Panc1 (cell line): ENCODE measurements around the gene YES1. TPM values are rescaled to one million over a fixed set of nuclear protein-coding genes. Genes with fewer than 3 reads are reported as not detected.
A peak's percentile ranks its signal among the peaks of the same experiment; 100 is the strongest.

ENCODE experiments used
- ATAC-seq: fragments of 200-7000 bp; cut with Tn5 transposase; 2 replicates; pipeline ENCODE4 v1.9.1; 2020; ENCODE audit warnings: mild to moderate bottlenecking, moderate library complexity
- BruUV-seq: library from RNA; stranded (reverse); fragments of 400-500 nt; replicated peaks from 2 replicates; lab custom pipeline; 2021; lab: Mats Ljungman, UMichigan
- CTCF ChIA-PET: fragments of 300-600 bp; sonication (Branson Sonifier 250); formaldehyde crosslinking; loops from one replicate; lab custom pipeline; 2022; ENCODE audit warnings: antibody characterized with exemption; lab: Charles Lee
- POLR2A ChIA-PET: fragments of 300-600 bp; sonication (Branson Sonifier 250); formaldehyde crosslinking; loops from one replicate; lab custom pipeline; 2022; ENCODE audit warnings: antibody characterized with exemption; lab: Charles Lee
- DNase-seq: peaks from one replicate; pipeline ENCODE4 v3.0.0-alpha.2; 2010; ENCODE audit warnings: low read depth, low spot score
- H3K27ac ChIP-seq: 2 replicates; pipeline ENCODE4 v1.5.1; 2011; ENCODE audit warnings: mild to moderate bottlenecking, low read length, inconsistent platforms
- H3K27me3 ChIP-seq: fragments of 200-500 bp; sonication (Bioruptor generic); 2 replicates; pipeline ENCODE4 v1.6.0; 2014; ENCODE audit warnings: low read length, inconsistent platforms; ENCODE audit not compliant: control insufficient read depth, insufficient read depth
- H3K36me3 ChIP-seq: fragments of 200-500 bp; sonication (Bioruptor generic); 2 replicates; pipeline ENCODE4 v1.5.1; 2014; ENCODE audit warnings: inconsistent platforms, mild to moderate bottlenecking, low read length, moderate library complexity; ENCODE audit not compliant: control insufficient read depth, insufficient read depth
- H3K4me1 ChIP-seq: 2 replicates; pipeline ENCODE4 v1.5.1; 2011; ENCODE audit warnings: inconsistent platforms, mild to moderate bottlenecking, low read length, moderate library complexity; ENCODE audit not compliant: control insufficient read depth, insufficient read depth
- H3K4me3 ChIP-seq, 2 experiments: 2 replicates each; pipeline ENCODE4 v1.5.1; 2011 to 2012; ENCODE audit warnings: low read depth in 2 of 2, low read length in 2 of 2, mild to moderate bottlenecking in 2 of 2, inconsistent platforms in 1 of 2, moderate library complexity in 1 of 2
- H3K9me3 ChIP-seq: fragments of 200-500 bp; sonication (Bioruptor generic); 2 replicates; pipeline ENCODE4 v1.5.1; 2014; ENCODE audit warnings: low read depth, mild to moderate bottlenecking, inconsistent platforms, low read length, moderate library complexity; ENCODE audit not compliant: control insufficient read depth, insufficient read depth
- CTCF ChIP-seq: fragments of 450-650 bp; IDR thresholded peaks from 2 replicates; pipeline ENCODE4 v1.5.1; 2017; ENCODE audit warnings: mild to moderate bottlenecking
- POLR2AphosphoS5 ChIP-seq: IDR thresholded peaks from 2 replicates; pipeline ENCODE4 v1.6.1; 2012; ENCODE audit warnings: mild to moderate bottlenecking, low read depth, low read length, moderate library complexity
- REST ChIP-seq, 2 experiments: IDR thresholded peaks; 2 replicates each; pipeline ENCODE4 v1.6.1; 2011 to 2012; ENCODE audit warnings: low read depth in 2 of 2, control low read depth in 1 of 2, low read length in 1 of 2, mild to moderate bottlenecking in 1 of 2, moderate library complexity in 1 of 2; ENCODE audit not compliant: insufficient read depth in 1 of 2
- SIN3A ChIP-seq: IDR thresholded peaks from 2 replicates; pipeline ENCODE4 v1.6.1; 2012; ENCODE audit warnings: low read depth, mild to moderate bottlenecking, low read length, moderate library complexity, borderline replicate concordance; ENCODE audit not compliant: insufficient read depth
- TCF7L2 ChIP-seq: IDR thresholded peaks from 2 replicates; pipeline ENCODE4 v1.6.1; 2011; ENCODE audit warnings: mild to moderate bottlenecking, low read depth, low read length, inconsistent platforms
- in situ Hi-C: cut with HindIII; loops from 2 replicates; pipeline ENCODE4 v1.10.0; 2016; ENCODE audit warnings: low sequenced_read_pairs, low pct_unique_long_range_greater_than_20kb
- intact Hi-C: fragments of 100-400 bp; cut with micrococcal nuclease; formaldehyde crosslinking; loops from one replicate; pipeline ENCODE4 v1.10.0; 2022; ENCODE audit not compliant: unreplicated experiment
- total RNA-seq: library from RNA; stranded (reverse); gene quantifications from one replicate; pipeline ENCODE4 v1.2.1, GENCODE V29; 2021; ENCODE audit not compliant: unreplicated experiment

YES1 gene
- total RNA-seq, 1 experiment from 2014 or later: 91.6 TPM

GRCh38 chr18:849021-849420 lies 37.0 kb upstream of the YES1 start:
- ChIA-PET CTCF (no interaction called here), POLR2A (no interaction called here)
- ATAC-seq (no peak), DNase-seq (no peak)
- H3K4me1 ChIP-seq: peaks cover 4% of the 10 kb centered on the region; the same call in 1 of the 2 replicates
- no peak overlapping the region for H3K27ac ChIP-seq
- H3K9me3 ChIP-seq: no peaks in the 10 kb centered on the region
- H3K4me3 ChIP-seq: no peak overlapping the region
- TF ChIP-seq CTCF (no peak), TCF7L2 (no peak), POLR2AphosphoS5 (no peak), REST (IDR thresholded peaks at IDR 0.05; ENCODE audit: insufficient read depth in 1 of 2, low read depth in 2 of 2, low read length in 1 of 2) (no peak), SIN3A (no peak)
- BruUV-seq: no TSS peak
- H3K36me3 ChIP-seq: no peaks in the 10 kb centered on the region
- in situ Hi-C loops: no loop called here
- no peaks in the 10 kb centered on the region for H3K27me3 ChIP-seq
- intact Hi-C loops: loop anchor here (5.0 kb wide), 1 partner anchor 1698 kb away; no protein-coding TSS in a partner anchor

GRCh38 chr18:848062-848861 lies 36.2 kb upstream of the YES1 start:
- POLR2A ChIA-PET: no interaction called here

More at GRCh38 chr18:848062-848861, 36.2 kb upstream of the YES1 start:
- Histone ChIP-seq H3K4me1 (peaks cover 4% of the 10 kb centered on the region; the same call in 1 of the 2 replicates), H3K27ac (no peak overlapping the region), H3K4me3 (no peak overlapping the region), H3K9me3 (no peaks in the 10 kb centered on the region), H3K27me3 (no peaks in the 10 kb centered on the region), H3K36me3 (no peaks in the 10 kb centered on the region)
- intact Hi-C loops (loop anchor here (5.0 kb wide), 1 partner anchor 1699 kb away; no protein-coding TSS in a partner anchor), in situ Hi-C loops (no loop called here)
- no peak for DNase-seq
- CTCF ChIA-PET: interaction anchor here (0.6 to 0.8 kb wide), 2 partner anchors 16 to 53 kb away, joined by 4 to 5 read pairs; no protein-coding TSS in a partner anchor
- peak; percentile 63 for ATAC-seq
- no peak for TF ChIP-seq TCF7L2
- TF ChIP-seq SIN3A: no peak
- no peak for TF ChIP-seq CTCF
- TF ChIP-seq POLR2AphosphoS5: no peak
- TF ChIP-seq REST (IDR thresholded peaks at IDR 0.05; ENCODE audit: insufficient read depth in 1 of 2, low read depth in 2 of 2, low read length in 1 of 2): no peak
- no TSS peak for BruUV-seq
